ENCODE measurements around the gene KIF1A.
"Not testable (repeated sequence)": the region's sequence is repeated elsewhere in the genome, so short reads cannot be mapped to it uniquely, and the experiment has no call there.

Gene KIF1A

GRCh38 chr2:240689975-240690374 is 130.0 kb downstream of the KIF1A start:
- in situ Hi-C loops (cut with HindIII; ENCODE audit: low sequenced_read_pairs) = no loop called here

GRCh38 chr2:240688553-240688919 is 131.5 kb downstream of the KIF1A start:
- in situ Hi-C loops (cut with HindIII; ENCODE audit: low sequenced_read_pairs) = no loop called here

- in situ Hi-C loops (cut with HindIII; ENCODE audit: low sequenced_read_pairs) = no loop called here
Measured at GRCh38 chr2:240687741-240688552, 132.1 kb downstream of the KIF1A start.

GRCh38 chr2:240687045-240687740 is 132.8 kb downstream of the KIF1A start:
- in situ Hi-C loops (cut with HindIII; ENCODE audit: low sequenced_read_pairs) = no loop called here

- in situ Hi-C loops (cut with HindIII; ENCODE audit: low sequenced_read_pairs) = no loop called here
Measured at GRCh38 chr2:240686460-240686859, 133.6 kb downstream of the KIF1A start.

GRCh38 chr2:240685771-240686371 is 134.1 kb downstream of the KIF1A start:
- in situ Hi-C loops (cut with HindIII; ENCODE audit: low sequenced_read_pairs) = no loop called here

- in situ Hi-C loops (cut with HindIII; ENCODE audit: low sequenced_read_pairs) = not testable (repeated sequence)
Measured at GRCh38 chr2:240683980-240684728, 135.9 kb downstream of the KIF1A start.

- in situ Hi-C loops (cut with HindIII; ENCODE audit: low sequenced_read_pairs) = not testable (repeated sequence)
Measured at GRCh38 chr2:240683329-240683979, 136.6 kb downstream of the KIF1A start.

GRCh38 chr2:240682431-240683224 is 137.4 kb downstream of the KIF1A start, which contains the start of gene AQP12B:
AQP12B (minus strand) TSS chr2:240682885; CDS start chr2:240682837, 48 bp downstream.
- in situ Hi-C loops (cut with HindIII; ENCODE audit: low sequenced_read_pairs) = not testable (repeated sequence)

- in situ Hi-C loops (cut with HindIII; ENCODE audit: low sequenced_read_pairs) = not testable (repeated sequence)
Measured at GRCh38 chr2:240680185-240680584, 139.8 kb downstream of the KIF1A start.

- in situ Hi-C loops (cut with HindIII; ENCODE audit: low sequenced_read_pairs) = not testable (repeated sequence)
Measured at GRCh38 chr2:240678909-240679308, 141.1 kb downstream of the KIF1A start.

GRCh38 chr2:240678043-240678442 is 142.0 kb downstream of the KIF1A start:
- in situ Hi-C loops (cut with HindIII; ENCODE audit: low sequenced_read_pairs) = not testable (repeated sequence)

GRCh38 chr2:240675345-240675744 is 144.7 kb downstream of the KIF1A start:
- in situ Hi-C loops (cut with HindIII; ENCODE audit: low sequenced_read_pairs) = not testable (repeated sequence)

- in situ Hi-C loops (cut with HindIII; ENCODE audit: low sequenced_read_pairs) = not testable (repeated sequence)
Measured at GRCh38 chr2:240674461-240675184, 145.4 kb downstream of the KIF1A start.

GRCh38 chr2:240672701-240673190 is 147.3 kb downstream of the KIF1A start:
- in situ Hi-C loops (cut with HindIII; ENCODE audit: low sequenced_read_pairs) = no loop called here

- in situ Hi-C loops (cut with HindIII; ENCODE audit: low sequenced_read_pairs) = no loop called here
Measured at GRCh38 chr2:240672076-240672700, 147.8 kb downstream of the KIF1A start.

- in situ Hi-C loops (cut with HindIII; ENCODE audit: low sequenced_read_pairs) = no loop called here
Measured at GRCh38 chr2:240670950-240671349, 149.1 kb downstream of the KIF1A start.

- in situ Hi-C loops (cut with HindIII; ENCODE audit: low sequenced_read_pairs) = no loop called here
Measured at GRCh38 chr2:240670402-240670801, 149.6 kb downstream of the KIF1A start.

Data from DLD1 (cell line).